GM12873 (cell line): ENCODE measurements around the gene LRRIQ1.

Experiments
- TF ChIP-seq, protein P1 (sequence below): IDR thresholded peaks from 2 replicates; pipeline ENCODE4 v1.5.1; 2012; ENCODE audit warnings: low read depth, mild to moderate bottlenecking, moderate library complexity, low read length, control low read depth; ENCODE audit not compliant: insufficient read depth; ENCODE audit errors: missing control alignments

LRRIQ1 gene

GRCh38 chr12:85058339-85058738 lies 22.2 kb downstream of the LRRIQ1 start:
- TF ChIP-seq, protein P1, sequence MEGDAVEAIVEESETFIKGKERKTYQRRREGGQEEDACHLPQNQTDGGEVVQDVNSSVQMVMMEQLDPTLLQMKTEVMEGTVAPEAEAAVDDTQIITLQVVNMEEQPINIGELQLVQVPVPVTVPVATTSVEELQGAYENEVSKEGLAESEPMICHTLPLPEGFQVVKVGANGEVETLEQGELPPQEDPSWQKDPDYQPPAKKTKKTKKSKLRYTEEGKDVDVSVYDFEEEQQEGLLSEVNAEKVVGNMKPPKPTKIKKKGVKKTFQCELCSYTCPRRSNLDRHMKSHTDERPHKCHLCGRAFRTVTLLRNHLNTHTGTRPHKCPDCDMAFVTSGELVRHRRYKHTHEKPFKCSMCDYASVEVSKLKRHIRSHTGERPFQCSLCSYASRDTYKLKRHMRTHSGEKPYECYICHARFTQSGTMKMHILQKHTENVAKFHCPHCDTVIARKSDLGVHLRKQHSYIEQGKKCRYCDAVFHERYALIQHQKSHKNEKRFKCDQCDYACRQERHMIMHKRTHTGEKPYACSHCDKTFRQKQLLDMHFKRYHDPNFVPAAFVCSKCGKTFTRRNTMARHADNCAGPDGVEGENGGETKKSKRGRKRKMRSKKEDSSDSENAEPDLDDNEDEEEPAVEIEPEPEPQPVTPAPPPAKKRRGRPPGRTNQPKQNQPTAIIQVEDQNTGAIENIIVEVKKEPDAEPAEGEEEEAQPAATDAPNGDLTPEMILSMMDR, result no peak

DNA sequence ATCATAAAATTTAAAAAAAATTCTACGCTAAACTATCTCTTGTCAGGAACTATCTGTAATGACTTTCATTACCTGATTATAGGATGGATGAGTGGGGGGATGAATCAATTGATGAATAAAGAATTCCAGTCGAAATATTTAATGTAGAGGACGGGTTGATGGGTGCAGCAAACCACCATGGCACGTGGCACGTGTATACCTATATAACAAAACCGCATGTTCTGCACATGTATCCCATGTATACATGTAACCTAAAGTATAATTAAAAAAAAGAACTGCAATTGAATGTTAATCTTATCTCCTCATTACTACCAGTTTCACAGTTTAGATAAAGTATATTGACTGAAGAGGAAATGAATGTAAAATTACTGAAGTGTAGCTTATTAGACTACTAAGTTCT lies 23.4 kb downstream of the LRRIQ1 start:
- TF ChIP-seq, protein P1, result no peak

- TF ChIP-seq, protein P1, result no peak
These were observed 24.8 kb downstream of the LRRIQ1 start for GRCh38 chr12:85060916-85061315.

DNA sequence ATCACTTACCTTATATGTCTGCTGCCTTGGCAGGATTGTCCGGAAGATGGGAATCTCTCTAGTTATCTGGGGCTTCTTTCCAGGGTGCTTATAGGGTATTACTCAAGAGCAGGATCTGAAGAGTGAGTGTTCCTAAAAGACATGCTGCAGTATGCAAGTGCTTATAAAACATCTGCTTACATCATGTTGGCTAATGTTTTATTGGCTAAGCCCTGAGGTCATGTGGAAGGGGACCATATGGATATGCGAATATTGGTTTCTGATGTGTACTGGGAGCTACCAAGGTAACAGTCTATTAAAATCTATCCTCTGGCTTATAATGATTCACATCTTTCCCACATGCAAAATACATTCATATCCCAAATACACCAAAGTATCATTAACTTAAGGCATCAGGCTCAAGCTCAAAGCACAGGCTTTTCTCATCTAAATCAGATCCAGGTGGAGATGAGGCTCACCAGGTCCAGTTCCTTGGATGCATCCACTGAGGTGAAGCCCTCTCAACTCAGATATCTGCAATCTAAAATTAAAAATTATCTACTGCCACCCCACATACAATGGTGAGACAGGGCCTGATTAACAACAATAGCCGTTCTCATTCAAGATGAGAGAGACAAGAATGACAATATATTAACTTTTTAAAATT lies 29.8 kb downstream of the LRRIQ1 start:
- TF ChIP-seq, protein P1, result no peak

GRCh38 chr12:85072826-85073225 lies 36.7 kb downstream of the LRRIQ1 start:
- TF ChIP-seq, protein P1, result no peak

DNA sequence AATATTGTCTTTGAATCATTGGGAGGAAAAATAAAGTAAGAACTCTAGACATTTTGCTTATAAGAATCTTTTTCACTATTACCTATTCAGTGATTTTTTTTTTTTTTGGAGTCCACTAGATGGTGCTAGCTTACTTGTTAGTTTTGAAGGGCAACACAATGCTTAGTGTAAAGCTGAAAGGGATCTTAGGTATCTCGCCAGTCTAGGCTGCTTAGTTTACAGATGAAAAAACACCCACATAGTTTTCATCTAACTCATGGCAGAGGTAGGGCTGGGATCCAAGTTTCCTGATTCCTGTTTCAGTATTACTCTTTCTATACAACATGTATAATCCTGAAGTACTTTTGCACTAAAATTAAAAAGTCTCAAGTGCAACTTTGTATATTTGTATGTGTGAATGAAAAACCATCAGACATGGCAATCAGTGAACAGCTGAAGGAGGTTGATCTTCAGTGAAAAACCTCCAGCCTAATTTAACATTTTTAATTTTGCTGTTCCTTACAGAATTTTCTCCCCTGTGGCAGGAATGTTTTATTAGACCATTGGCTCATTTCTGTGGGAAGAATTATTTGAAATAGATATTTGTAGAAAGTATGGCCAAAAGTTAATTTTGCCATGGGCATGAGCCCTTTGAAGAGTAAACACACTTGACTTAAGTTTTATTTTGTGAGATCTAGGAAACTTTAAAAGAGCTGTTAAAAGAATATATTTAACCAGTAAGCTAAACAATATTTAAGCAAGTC lies 40.7 kb downstream of the LRRIQ1 start:
- TF ChIP-seq, protein P1, result peak; percentile 44

DNA sequence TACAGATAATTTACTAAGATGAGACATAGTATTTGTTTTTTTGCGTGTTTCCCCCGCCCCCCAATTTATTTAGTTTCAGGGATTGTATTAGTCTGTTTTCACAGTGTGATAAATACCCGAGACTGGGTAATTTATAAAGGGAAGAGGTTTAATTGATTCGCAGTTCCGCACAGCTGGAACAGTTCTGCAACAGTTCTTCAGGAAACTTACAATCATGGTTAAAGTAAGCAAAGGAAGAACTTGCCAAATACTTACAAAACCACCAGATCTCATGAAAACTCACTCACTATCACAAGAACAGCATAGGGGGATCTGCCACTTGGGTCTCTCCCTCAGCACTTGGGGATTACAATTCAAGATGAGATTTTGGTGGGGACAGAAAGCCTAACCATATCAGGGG lies 48.9 kb downstream of the LRRIQ1 start:
- TF ChIP-seq, protein P1, result no peak
